Adrenal gland (tissue), 5 donors: Measurements from ENCODE around the gene DUSP16.

Experiments
- POLR2A ChIP-seq, 2 donors: fragments of 450-650 bp; IDR thresholded peaks; one replicate each; pipeline ENCODE4 v1.6.1; 2017; ENCODE audit warnings: antibody characterized with exemption in 2 of 2, mild to moderate bottlenecking in 2 of 2, moderate library complexity in 1 of 2
- TF ChIP-seq, protein P1 (sequence below), 6 experiments: fragments of 450-650 bp in 4 of 6; fragments of 200-600 bp in 2 of 6; sonication (generic) in 1 of 6; IDR thresholded peaks; 1 replicate in 5 of 6; 2 replicates in 1 of 6; pipeline versions ENCODE4 v1.5.1 to v1.8.0; 2016 to 2021; ENCODE audit warnings: antibody characterized with exemption in 6 of 6, mild to moderate bottlenecking in 2 of 6, moderate library complexity in 1 of 6
- donor health status: DM: no; HTN: no; CAD: no.

DNA sequence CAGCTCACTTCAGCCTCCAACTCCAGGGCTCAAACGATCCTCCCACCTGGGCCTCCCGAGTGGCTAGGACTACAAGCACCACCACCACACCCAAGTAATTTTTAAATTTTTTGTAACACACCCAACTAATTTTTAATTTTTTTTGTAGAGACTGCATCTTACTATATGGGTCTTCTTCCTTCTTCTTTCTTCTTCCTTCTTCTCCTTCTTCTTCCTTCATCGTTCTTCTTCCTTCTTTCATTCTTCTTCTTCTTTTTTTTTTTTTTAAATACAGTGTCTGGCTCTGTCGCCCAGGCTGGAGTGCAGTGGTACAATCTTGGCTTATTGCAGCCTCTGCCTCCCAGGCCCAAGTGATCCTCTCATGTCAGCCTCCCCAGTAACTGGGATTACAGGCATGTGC lies 48.0 kb upstream of the DUSP16 start:
- TF ChIP-seq, protein P1, sequence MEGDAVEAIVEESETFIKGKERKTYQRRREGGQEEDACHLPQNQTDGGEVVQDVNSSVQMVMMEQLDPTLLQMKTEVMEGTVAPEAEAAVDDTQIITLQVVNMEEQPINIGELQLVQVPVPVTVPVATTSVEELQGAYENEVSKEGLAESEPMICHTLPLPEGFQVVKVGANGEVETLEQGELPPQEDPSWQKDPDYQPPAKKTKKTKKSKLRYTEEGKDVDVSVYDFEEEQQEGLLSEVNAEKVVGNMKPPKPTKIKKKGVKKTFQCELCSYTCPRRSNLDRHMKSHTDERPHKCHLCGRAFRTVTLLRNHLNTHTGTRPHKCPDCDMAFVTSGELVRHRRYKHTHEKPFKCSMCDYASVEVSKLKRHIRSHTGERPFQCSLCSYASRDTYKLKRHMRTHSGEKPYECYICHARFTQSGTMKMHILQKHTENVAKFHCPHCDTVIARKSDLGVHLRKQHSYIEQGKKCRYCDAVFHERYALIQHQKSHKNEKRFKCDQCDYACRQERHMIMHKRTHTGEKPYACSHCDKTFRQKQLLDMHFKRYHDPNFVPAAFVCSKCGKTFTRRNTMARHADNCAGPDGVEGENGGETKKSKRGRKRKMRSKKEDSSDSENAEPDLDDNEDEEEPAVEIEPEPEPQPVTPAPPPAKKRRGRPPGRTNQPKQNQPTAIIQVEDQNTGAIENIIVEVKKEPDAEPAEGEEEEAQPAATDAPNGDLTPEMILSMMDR (IDR thresholded peaks at IDR 0.05): no peak
- no peak for TF ChIP-seq POLR2A (IDR thresholded peaks at IDR 0.05)
